Stimulated activated CD4-positive, alpha-beta T cell treated with anti-CD3 and anti-CD28 coated beads, Interleukin-1b, Interleukin-23, amount 100 ng/mL, for 1 hour (primary cell): ENCODE data around the gene ERF.

Experiments used
- DNase-seq, 2 donors: peaks; one replicate each; pipeline ENCODE4 v3.0.0-alpha.2; 2020; ENCODE audit warnings: low read depth in 2 of 2

The ERF gene

GRCh38 chr19:42242069-42242511 lies 12.8 kb downstream of the ERF start:
- DNase-seq, result no peak

- DNase-seq, result no peak
Measured at GRCh38 chr19:42241279-42241678, 13.6 kb downstream of the ERF start.

- no peak for DNase-seq
Measured at GRCh38 chr19:42239544-42240220, 15.2 kb downstream of the ERF start.

GRCh38 chr19:42235181-42235580 lies 19.7 kb downstream of the ERF start:
- no peak for DNase-seq

- no peak for DNase-seq
Measured at GRCh38 chr19:42234364-42234763, 20.6 kb downstream of the ERF start.

GRCh38 chr19:42233678-42234292 lies 21.1 kb downstream of the ERF start:
- DNase-seq, result no peak

- DNase-seq, result no peak
Measured at GRCh38 chr19:42233106-42233505, 21.8 kb downstream of the ERF start.

- no peak for DNase-seq
Measured at GRCh38 chr19:42232435-42232834, 22.5 kb downstream of the ERF start.

GRCh38 chr19:42230571-42230970 lies 24.4 kb downstream of the ERF start:
- no peak for DNase-seq

GRCh38 chr19:42229855-42230351 lies 25.0 kb downstream of the ERF start:
- no peak for DNase-seq

- no peak for DNase-seq
Measured at GRCh38 chr19:42229301-42229854, 25.6 kb downstream of the ERF start.

GRCh38 chr19:42228641-42229040 lies 26.3 kb downstream of the ERF start:
- DNase-seq, result no peak

- DNase-seq, result no peak
Measured at GRCh38 chr19:42226886-42227285, 28.0 kb downstream of the ERF start.

GRCh38 chr19:42225718-42226292 lies 29.1 kb downstream of the ERF start:
- DNase-seq, result no peak

- no peak for DNase-seq
Measured at GRCh38 chr19:42224940-42225717, 29.8 kb downstream of the ERF start.

GRCh38 chr19:42220751-42221097 lies 34.2 kb downstream of the ERF start:
- no peak for DNase-seq

- peak; percentile 88 to 94 for DNase-seq
Measured at GRCh38 chr19:42219812-42220750, 34.8 kb downstream of the ERF start, which contains the start of gene ZNF526. Gene ZNF526, plus strand, starts transcription at chr19:42220312. Its CDS starts 4,092 bp downstream, at chr19:42224404.

- peak; percentile 99 to 100 for DNase-seq
Measured at GRCh38 chr19:42217520-42218437, 37.1 kb downstream of the ERF start, which contains the start of gene DEDD2. Gene DEDD2, minus strand, starts transcription at chr19:42217677. Its CDS starts 670 bp downstream, at chr19:42217007.
